ENCODE measurements around the gene CCR9. TPM values are rescaled to one million over a fixed set of nuclear protein-coding genes. Genes with fewer than 3 reads are reported as not detected.

Gene CCR9
- total RNA-seq, 1 experiment from 2014 or later, result not detected

- H2AFZ ChIP-seq (ENCODE audit: low read depth, low read length, poor library complexity, severe bottlenecking), result no peak overlapping the region
- no peaks in the 10 kb centered on the region for H3K9me3 ChIP-seq (ENCODE audit: control insufficient read depth in 1 of 2, insufficient read depth in 1 of 2, low read depth in 1 of 2, low read length in 2 of 2)
- H3K4me2 ChIP-seq (ENCODE audit: low read length), result peak overlapping the region; percentile 20; the same call in 1 of the 2 replicates
- ATAC-seq, result no peak
- no peaks in the 10 kb centered on the region for H3K79me2 ChIP-seq (ENCODE audit: insufficient read depth, low read length)
- RAD21 ChIA-PET (ENCODE audit: low non-redundant PET in 1 of 2, low total read pairs in 2 of 2, uncharacterized antibody in 2 of 2, unreplicated experiment in 2 of 2), result no interaction called here
- peaks cover 12% of the 10 kb centered on the region in 2 experiments for H3K4me1 ChIP-seq (ENCODE audit: control insufficient read depth in 1 of 2, insufficient read depth in 2 of 2, low read length in 2 of 2)
- no peaks in the 10 kb centered on the region for H3K9me2 ChIP-seq (ENCODE audit: insufficient read depth)
- BruUV-seq (replicated peaks), result no TSS peak
- intact Hi-C loops (cut with micrococcal nuclease), result no loop called here
- no peak overlapping the region for H3K27ac ChIP-seq (ENCODE audit: low read depth, low read length)
- DNase-seq (ENCODE audit: low read depth, low spot score), result no peak
- CTCF ChIA-PET, result no interaction called here
- no peaks in the 10 kb centered on the region for H3K36me3 ChIP-seq (ENCODE audit: control insufficient read depth in 1 of 2, insufficient read depth in 2 of 2, low read length in 2 of 2)
- H3K9ac ChIP-seq (ENCODE audit: low read length), result no peak overlapping the region
- H3K4me3 ChIP-seq (replicated peaks in 1 of 2; ENCODE audit: low read depth in 1 of 2, low read length in 2 of 2), result no peak overlapping the region
- H3K27me3 ChIP-seq (ENCODE audit: insufficient read depth, low read length), result no peaks in the 10 kb centered on the region
- no peaks in the 10 kb centered on the region for H4K20me1 ChIP-seq (ENCODE audit: insufficient read depth)
- no peak for TF ChIP-seq RAD21 (IDR thresholded peaks at IDR 0.05; ENCODE audit: low read depth)
- POLR2A ChIA-PET, result no interaction called here
Observed at GRCh38 chr3:45890405-45890804, 4.1 kb downstream of the CCR9 start.

DNA sequence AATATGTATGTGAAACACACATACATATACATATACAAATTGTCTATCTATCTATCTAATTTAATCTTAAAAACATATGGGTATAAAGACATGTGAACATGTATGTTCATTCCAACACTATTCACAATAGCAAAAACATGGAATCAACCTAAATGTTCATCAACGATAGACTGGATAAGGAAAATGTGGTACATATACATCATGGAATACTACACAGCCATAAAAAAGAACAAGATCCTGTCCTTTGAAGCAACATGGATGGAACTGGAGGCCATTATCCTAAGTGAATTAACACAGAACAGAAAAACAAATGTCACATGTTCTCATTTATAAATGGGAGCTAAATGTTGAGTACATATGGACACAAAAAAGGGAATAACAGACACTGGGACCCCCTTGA is 5.8 kb downstream of the CCR9 start:
- H3K4me1 ChIP-seq (ENCODE audit: control insufficient read depth in 1 of 2, insufficient read depth in 2 of 2, low read length in 2 of 2), result peaks cover 20 to 24% of the 10 kb centered on the region in 2 experiments
- no peak overlapping the region for H3K4me3 ChIP-seq (replicated peaks in 1 of 2; ENCODE audit: low read depth in 1 of 2, low read length in 2 of 2)
- ATAC-seq, result no peak
- no peak for DNase-seq (ENCODE audit: low read depth, low spot score)
- H3K9me3 ChIP-seq (ENCODE audit: control insufficient read depth in 1 of 2, insufficient read depth in 1 of 2, low read depth in 1 of 2, low read length in 2 of 2), result no peaks in the 10 kb centered on the region
- intact Hi-C loops (cut with micrococcal nuclease), result no loop called here
- H3K27ac ChIP-seq (ENCODE audit: low read depth, low read length), result no peak overlapping the region
- ChIA-PET POLR2A (no interaction called here), RAD21 (ENCODE audit: low non-redundant PET in 1 of 2, low total read pairs in 2 of 2, uncharacterized antibody in 2 of 2, unreplicated experiment in 2 of 2) (no interaction called here), CTCF (no interaction called here)
- no peak for TF ChIP-seq JUND (IDR thresholded peaks at IDR 0.05)
- no peak for TF ChIP-seq RAD21 (IDR thresholded peaks at IDR 0.05; ENCODE audit: low read depth)
- no peak for TF ChIP-seq EZH2phosphoT487 (IDR thresholded peaks at IDR 0.05; ENCODE audit: borderline replicate concordance)
- TF ChIP-seq YY1 (IDR thresholded peaks at IDR 0.05; ENCODE audit: extremely low read depth, insufficient replicate concordance, low read depth, low read length), result no peak
- no peaks in the 10 kb centered on the region for H4K20me1 ChIP-seq (ENCODE audit: insufficient read depth)
- H3K79me2 ChIP-seq (ENCODE audit: insufficient read depth, low read length), result no peaks in the 10 kb centered on the region
- no peaks in the 10 kb centered on the region for H3K9me2 ChIP-seq (ENCODE audit: insufficient read depth)
- H2AFZ ChIP-seq (ENCODE audit: low read depth, low read length, poor library complexity, severe bottlenecking), result no peak overlapping the region
- no peaks in the 10 kb centered on the region for H3K27me3 ChIP-seq (ENCODE audit: insufficient read depth, low read length)
- H3K9ac ChIP-seq (ENCODE audit: low read length), result no peak overlapping the region
- BruUV-seq (replicated peaks), result no TSS peak
- no peak overlapping the region for H3K4me2 ChIP-seq (ENCODE audit: low read length)
- H3K36me3 ChIP-seq (ENCODE audit: control insufficient read depth in 1 of 2, insufficient read depth in 2 of 2, low read length in 2 of 2), result no peaks in the 10 kb centered on the region

All from HCT116 (cell line).